HG03095 (cell line): ENCODE data around the gene WDR53.
"Not testable (repeated sequence)": the region's sequence is repeated elsewhere in the genome, so short reads cannot be mapped to it uniquely, and the experiment has no call there.

Source experiments
- ATAC-seq: cut with Tn5 transposase; IDR thresholded peaks from one replicate; pipeline ENCODE4 v1.9.1; 2021; ENCODE audit warnings: moderate library complexity; ENCODE audit not compliant: unreplicated experiment

The WDR53 gene

DNA sequence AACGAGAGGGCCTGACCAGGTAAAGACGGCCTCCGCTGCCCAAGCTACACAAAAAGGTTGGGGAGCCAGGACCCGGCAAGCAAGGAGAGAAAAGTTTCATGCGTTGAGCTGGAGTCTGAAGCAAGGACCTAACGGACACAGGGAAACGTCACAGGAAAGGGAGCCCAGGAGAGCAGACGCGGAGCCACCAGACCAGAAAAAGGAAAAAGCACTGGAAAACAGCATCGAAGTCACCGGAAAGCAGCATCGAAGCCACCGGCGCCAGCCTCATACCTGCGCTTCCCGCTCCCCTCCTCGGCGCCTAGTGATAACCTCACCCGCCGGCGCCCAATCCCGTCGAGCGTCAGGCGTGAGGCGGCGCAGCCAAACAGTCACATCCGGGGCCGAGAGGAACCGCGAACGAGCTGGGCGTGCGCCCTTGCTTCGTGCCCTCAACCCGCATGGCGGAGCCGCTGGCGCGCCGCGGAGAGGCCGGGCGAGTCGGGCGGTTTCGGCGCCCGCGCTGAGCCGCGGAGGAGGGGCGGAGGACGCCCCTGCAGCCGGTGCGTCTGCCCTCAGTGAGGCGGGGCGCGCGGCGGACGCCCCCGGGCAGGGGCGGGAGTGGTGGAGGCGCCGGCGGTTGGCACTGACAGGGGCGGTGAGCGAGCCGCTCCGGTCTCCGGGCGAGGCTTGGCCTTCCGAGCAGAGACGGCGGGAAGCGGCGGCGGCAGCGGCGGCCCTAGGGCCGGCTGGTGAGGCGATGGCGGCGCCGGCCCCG is at the start of gene WDR53, which contains the start of gene FBXO45:
Gene WDR53 (minus strand): TSS at position 309 of the 757 bp plus-strand sequence. CDS start 7,079 bp downstream, outside the sequence.
Gene FBXO45 (plus strand): TSS at position 415 of the 757 bp plus-strand sequence. CDS start 325 bp downstream, at position 740.
- ATAC-seq, result peak; percentile 94

DNA sequence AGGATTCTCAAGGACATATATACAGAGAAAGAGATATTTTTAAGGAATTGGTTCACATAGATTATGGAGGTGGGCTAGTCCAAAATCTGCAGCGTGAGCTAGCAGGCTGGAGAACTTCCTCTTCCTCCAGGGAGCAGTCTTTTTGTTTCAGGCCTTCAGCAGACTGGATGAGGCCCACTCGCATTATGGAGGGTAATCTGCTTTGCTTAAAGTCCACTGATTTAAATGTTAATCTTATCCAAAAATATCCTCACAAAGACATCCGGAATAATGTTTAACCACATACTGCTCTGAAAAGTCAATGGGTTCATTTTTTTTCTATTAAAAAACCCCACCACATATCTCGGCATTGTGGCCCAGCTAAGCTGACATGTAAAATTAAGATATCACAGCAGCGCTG is 48.9 kb upstream of the WDR53 start:
- no peak for ATAC-seq

- ATAC-seq, result not testable (repeated sequence)
Observed at GRCh38 chr3:196615234-196615633, 46.9 kb upstream of the WDR53 start.

- ATAC-seq, result no peak
Observed at GRCh38 chr3:196611761-196612483, 43.6 kb upstream of the WDR53 start.

DNA sequence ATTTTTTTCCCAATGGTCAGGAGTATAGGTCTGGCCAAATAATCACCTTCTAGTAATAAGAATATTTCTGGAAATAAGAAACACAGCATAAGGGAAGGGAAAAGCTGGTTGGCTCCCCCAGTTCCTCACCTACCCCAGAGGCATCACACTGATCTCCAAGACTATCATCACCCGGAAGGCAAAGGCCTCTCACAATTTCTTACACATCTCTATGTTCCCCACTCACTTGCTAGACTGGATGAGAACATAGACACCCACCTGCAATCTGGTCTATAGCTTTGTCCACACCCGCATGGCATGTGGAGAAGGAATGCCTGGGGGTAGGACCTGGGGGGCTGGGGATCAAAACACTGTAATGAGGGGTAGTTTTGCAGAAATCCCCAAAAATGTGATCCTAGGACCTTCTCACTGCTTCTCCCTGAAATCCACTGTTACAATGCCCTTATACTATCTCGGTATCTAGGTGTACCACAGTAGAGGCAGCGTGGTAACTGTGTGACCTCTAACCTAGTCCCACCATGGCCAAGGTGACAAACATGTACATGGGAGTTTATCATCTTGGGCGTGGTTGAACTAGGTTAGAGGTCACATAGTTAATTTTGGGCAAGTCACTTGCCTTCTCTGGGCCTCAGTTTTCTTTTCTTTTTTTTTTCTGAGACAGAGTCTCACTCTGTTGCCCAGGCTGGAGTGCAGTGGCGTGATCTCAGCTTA is 41.6 kb upstream of the WDR53 start:
- no peak for ATAC-seq

DNA sequence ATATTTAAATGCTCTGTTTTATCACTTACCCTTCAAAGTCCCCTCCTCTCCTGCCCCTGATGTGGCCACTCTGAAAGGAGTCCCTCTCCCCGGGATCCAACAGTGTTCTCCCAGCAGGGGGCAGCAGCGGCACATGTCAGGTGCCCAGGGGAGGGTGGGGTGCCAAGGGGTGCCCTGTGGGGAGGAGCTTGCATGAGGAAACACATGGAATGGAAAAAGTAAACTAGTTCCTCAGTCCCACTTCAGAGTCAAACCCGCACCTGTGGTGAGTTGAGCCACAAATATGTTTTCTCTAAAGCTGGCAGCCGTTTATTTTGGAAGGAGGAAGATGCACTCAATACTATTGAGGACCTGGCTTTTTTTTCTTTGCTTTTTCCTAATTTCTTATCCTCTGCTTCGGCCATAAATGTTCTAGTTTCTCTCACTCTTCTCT is 41.0 kb upstream of the WDR53 start:
- ATAC-seq, result no peak

GRCh38 chr3:196608693-196609092 is 40.3 kb upstream of the WDR53 start:
- no peak for ATAC-seq

- no peak for ATAC-seq
Observed at GRCh38 chr3:196604548-196604947, 36.2 kb upstream of the WDR53 start.

GRCh38 chr3:196603683-196604082 is 35.3 kb upstream of the WDR53 start:
- no peak for ATAC-seq

DNA sequence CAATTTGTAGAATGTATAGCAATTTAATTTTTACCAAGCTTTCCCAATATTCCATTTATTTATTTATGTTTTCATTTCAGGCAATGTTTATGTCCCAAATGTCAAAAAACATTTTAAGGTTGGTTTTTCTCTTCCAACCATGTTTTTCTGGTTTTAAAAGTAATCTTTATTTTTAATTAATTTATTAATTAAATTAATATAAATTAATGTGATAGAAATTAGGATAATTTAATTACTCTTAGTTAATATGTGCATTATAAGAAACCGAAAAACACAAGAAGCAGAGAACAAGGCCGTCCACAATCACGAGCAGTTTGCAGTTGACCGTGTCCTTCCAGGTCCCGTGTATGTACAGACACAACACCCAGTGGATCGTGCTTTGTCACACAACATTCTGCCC is 34.3 kb upstream of the WDR53 start:
- ATAC-seq, result no peak

- no peak for ATAC-seq
Observed at GRCh38 chr3:196600359-196600758, 32.0 kb upstream of the WDR53 start.

GRCh38 chr3:196599734-196600128 is 31.4 kb upstream of the WDR53 start:
- no peak for ATAC-seq

DNA sequence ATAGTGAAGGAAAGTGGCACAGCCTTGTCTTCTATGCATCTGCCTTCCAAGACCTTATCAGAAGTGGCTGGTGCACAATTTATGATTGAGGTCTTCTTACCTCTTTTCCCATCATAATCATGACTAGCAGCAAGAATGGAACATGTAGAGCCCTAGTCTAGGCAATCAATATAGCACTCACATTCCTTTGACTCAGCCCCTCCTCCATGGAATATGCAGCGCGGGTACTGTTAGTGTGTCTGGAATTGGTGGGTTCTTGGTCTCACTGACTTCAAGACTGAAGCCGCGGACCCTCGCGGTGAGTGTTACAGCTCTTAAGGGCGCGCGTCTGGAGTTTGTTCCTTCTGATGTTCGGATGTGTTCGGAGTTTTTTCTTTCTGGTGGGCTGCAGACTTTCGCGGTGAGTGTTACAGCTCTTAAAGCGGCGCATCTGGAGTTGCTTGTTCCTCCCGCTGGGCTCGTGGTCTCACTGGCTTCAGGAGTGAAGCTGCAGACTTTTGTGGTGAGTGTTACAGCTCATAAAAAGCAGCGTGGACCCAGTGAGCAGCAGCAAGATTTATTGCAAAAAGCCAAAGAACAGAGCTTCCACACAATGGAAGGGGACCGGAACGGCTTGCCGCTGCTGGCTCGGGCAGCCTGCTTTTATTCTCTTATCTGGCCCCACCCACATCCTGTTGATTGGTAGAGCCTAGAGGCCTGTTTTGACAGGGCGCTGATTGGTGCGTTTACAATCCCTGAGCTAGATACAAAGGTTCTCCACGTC is 29.8 kb upstream of the WDR53 start:
- ATAC-seq, result not testable (repeated sequence)

GRCh38 chr3:196596355-196596754 is 28.0 kb upstream of the WDR53 start:
- ATAC-seq, result no peak

GRCh38 chr3:196590279-196590678 is 21.9 kb upstream of the WDR53 start:
- no peak for ATAC-seq

- ATAC-seq, result no peak
Observed at GRCh38 chr3:196585044-196585757, 16.8 kb upstream of the WDR53 start.

GRCh38 chr3:196572389-196572788 is 4.0 kb upstream of the WDR53 start:
- ATAC-seq, result no peak

DNA sequence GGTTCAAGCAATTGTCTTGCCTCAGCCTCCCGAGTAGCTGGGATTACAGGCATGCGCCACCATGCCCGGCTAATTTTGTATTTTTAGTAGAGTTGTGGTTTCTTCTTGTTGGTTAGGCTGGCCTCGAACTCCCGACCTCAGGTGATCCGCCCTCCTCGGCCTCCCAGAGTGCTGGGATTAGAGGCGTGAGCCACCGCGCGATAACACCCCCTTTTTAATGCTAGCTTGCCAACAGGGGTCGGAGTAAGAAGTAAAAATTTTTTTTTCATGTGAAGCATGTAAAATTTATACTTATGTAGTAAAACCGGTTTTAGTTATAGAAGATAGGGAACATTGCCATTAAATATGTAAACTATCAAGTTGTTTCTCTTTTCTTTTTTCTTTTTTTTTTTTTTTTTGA is 2.0 kb upstream of the WDR53 start:
- not testable (repeated sequence) for ATAC-seq

DNA sequence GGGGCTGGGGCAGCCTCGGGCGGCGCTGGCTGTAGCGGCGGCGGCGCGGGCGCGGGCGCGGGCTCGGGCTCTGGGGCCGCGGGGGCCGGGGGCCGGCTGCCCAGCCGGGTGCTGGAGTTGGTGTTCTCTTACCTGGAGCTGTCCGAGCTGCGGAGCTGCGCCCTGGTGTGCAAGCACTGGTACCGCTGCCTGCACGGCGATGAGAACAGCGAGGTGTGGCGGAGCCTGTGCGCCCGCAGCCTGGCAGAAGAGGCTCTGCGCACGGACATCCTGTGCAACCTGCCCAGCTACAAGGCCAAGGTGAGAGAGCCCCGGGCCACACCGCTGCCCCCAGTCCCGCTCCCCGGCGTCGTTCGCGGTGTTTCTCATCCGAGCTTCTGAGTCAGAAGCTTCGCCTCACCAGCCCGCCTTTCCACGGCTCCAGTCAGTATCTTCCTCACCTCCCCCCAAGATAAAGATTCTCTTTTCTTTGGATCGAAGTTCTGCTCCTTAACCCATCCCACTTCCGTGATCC is 706 bp upstream of the WDR53 start:
- peak; percentile 29 for ATAC-seq

GRCh38 chr3:196563721-196564225 is 4.6 kb downstream of the WDR53 start:
- no peak for ATAC-seq
